ENCODE measurements around the gene GPRC5C.

GRCh38 chr17:74493331-74493833 lies 61.5 kb downstream of the GPRC5C start:
- TF ChIP-seq CTCF (IDR thresholded peaks at IDR 0.05; ENCODE audit: control extremely low read depth in 1 of 3, insufficient read depth in 1 of 3, low read depth in 1 of 3, low read length in 3 of 3) (peak; percentile 91 to 98 (median 92)), CREB1 (IDR thresholded peaks at IDR 0.05) (peak; percentile 33; the same call in 1 of the 2 replicates), JUN (IDR thresholded peaks at IDR 0.05; ENCODE audit: low read depth, low read length) (no peak), YY1 (IDR thresholded peaks at IDR 0.05; ENCODE audit: low read depth, low read length) (no peak)
- TF ChIP-seq, protein P1, sequence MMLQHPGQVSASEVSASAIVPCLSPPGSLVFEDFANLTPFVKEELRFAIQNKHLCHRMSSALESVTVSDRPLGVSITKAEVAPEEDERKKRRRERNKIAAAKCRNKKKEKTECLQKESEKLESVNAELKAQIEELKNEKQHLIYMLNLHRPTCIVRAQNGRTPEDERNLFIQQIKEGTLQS (IDR thresholded peaks at IDR 0.05; ENCODE audit: insufficient read depth, low read depth, low read length), result no peak
